ENCODE measurements around the gene SMYD3.
"Not testable (repeated sequence)": the region's sequence is repeated elsewhere in the genome, so short reads cannot be mapped to it uniquely, and the experiment has no call there.

The SMYD3 gene

DNA sequence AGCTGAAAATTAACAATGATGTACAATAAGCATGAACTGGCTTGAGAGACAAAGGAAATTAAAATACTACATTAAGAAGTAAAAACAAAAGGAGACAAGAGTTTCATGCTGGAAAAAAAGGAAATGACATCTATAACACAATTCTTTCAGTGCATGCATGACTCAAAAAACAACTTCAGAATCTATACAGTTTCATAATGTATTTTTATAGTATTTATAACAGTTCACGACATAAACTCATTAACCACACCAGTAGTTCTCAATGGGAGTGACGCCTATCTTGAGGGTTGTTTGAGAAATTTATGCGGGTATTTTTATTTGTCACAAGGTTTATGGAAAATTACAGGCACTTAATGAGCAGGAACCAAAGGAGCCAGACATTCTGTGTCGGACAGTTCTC, 168.5 kb downstream of the SMYD3 start:
- Histone ChIP-seq H3K27me3 (ENCODE audit: control insufficient read depth in 1 of 2, insufficient read depth in 2 of 2, low read length in 2 of 2) (no peaks in the 10 kb centered on the region), H3K27ac (ENCODE audit: low read depth, low read length) (no peak overlapping the region), H3K9ac (ENCODE audit: low read length) (no peak overlapping the region), H3K36me3 (ENCODE audit: insufficient read depth, low read length) (no peaks in the 10 kb centered on the region), H3K4me3 (ENCODE audit: low read depth in 1 of 2, low read length in 2 of 2) (no peak overlapping the region), H3K4me1 (ENCODE audit: insufficient read depth, low read length) (no peaks in the 10 kb centered on the region), H3K9me3 (ENCODE audit: low read length) (no peaks in the 10 kb centered on the region)

GRCh38 chr1:246338098-246338497, 169.0 kb downstream of the SMYD3 start:
- Histone ChIP-seq H3K36me3 (ENCODE audit: insufficient read depth, low read length) (no peaks in the 10 kb centered on the region), H3K4me1 (ENCODE audit: insufficient read depth, low read length) (no peaks in the 10 kb centered on the region), H3K27me3 (ENCODE audit: control insufficient read depth in 1 of 2, insufficient read depth in 2 of 2, low read length in 2 of 2) (no peaks in the 10 kb centered on the region), H3K27ac (ENCODE audit: low read depth, low read length) (no peak overlapping the region), H3K9me3 (ENCODE audit: low read length) (no peaks in the 10 kb centered on the region), H3K9ac (ENCODE audit: low read length) (no peak overlapping the region), H3K4me3 (ENCODE audit: low read depth in 1 of 2, low read length in 2 of 2) (no peak overlapping the region)

GRCh38 chr1:246335151-246335550, 171.9 kb downstream of the SMYD3 start:
- Histone ChIP-seq H3K9me3 (ENCODE audit: low read length) (no peaks in the 10 kb centered on the region), H3K4me3 (ENCODE audit: low read depth in 1 of 2, low read length in 2 of 2) (no peak overlapping the region), H3K27me3 (ENCODE audit: control insufficient read depth in 1 of 2, insufficient read depth in 2 of 2, low read length in 2 of 2) (no peaks in the 10 kb centered on the region), H3K27ac (ENCODE audit: low read depth, low read length) (no peak overlapping the region), H3K4me1 (ENCODE audit: insufficient read depth, low read length) (no peaks in the 10 kb centered on the region), H3K36me3 (ENCODE audit: insufficient read depth, low read length) (no peaks in the 10 kb centered on the region), H3K9ac (ENCODE audit: low read length) (no peak overlapping the region)

- no peaks in the 10 kb centered on the region for H3K9me3 ChIP-seq (ENCODE audit: low read length)
- H3K4me3 ChIP-seq (ENCODE audit: low read depth in 1 of 2, low read length in 2 of 2), result no peak overlapping the region
- no peaks in the 10 kb centered on the region for H3K27me3 ChIP-seq (ENCODE audit: control insufficient read depth in 1 of 2, insufficient read depth in 2 of 2, low read length in 2 of 2)
- H3K27ac ChIP-seq (ENCODE audit: low read depth, low read length), result no peak overlapping the region
- no peaks in the 10 kb centered on the region for H3K36me3 ChIP-seq (ENCODE audit: insufficient read depth, low read length)
- H3K9ac ChIP-seq (ENCODE audit: low read length), result no peak overlapping the region
- no peaks in the 10 kb centered on the region for H3K4me1 ChIP-seq (ENCODE audit: insufficient read depth, low read length)
Observed at GRCh38 chr1:246333855-246334254, 173.2 kb downstream of the SMYD3 start.

DNA sequence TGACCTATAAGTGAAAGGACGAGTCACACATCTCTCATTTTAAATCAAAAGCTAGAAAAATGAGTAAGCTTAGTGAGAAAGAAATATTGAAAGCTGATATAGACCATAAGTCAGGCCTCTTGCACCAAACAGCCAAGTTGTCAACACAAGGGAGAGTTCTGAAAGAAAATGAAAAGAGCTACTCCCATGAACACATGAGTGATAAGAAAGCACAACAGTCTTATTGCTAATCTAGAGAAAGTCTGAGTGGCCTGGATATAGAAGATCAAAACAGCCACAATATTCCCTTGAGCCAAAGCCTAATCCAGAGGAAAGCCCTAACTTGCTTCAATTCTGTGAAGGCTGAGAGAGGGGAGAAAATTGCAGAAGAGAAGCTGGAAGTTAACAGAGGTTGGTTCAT, 175.0 kb downstream of the SMYD3 start:
- Histone ChIP-seq H3K36me3 (ENCODE audit: insufficient read depth, low read length) (no peaks in the 10 kb centered on the region), H3K4me1 (ENCODE audit: insufficient read depth, low read length) (no peaks in the 10 kb centered on the region), H3K9me3 (ENCODE audit: low read length) (no peaks in the 10 kb centered on the region), H3K27me3 (ENCODE audit: control insufficient read depth in 1 of 2, insufficient read depth in 2 of 2, low read length in 2 of 2) (no peaks in the 10 kb centered on the region), H3K9ac (ENCODE audit: low read length) (no peak overlapping the region), H3K4me3 (ENCODE audit: low read depth in 1 of 2, low read length in 2 of 2) (no peak overlapping the region), H3K27ac (ENCODE audit: low read depth, low read length) (no peak overlapping the region)

- Histone ChIP-seq H3K9me3 (ENCODE audit: low read length) (no peaks in the 10 kb centered on the region), H3K27ac (ENCODE audit: low read depth, low read length) (no peak overlapping the region), H3K4me1 (ENCODE audit: insufficient read depth, low read length) (no peaks in the 10 kb centered on the region), H3K4me3 (ENCODE audit: low read depth in 1 of 2, low read length in 2 of 2) (no peak overlapping the region), H3K36me3 (ENCODE audit: insufficient read depth, low read length) (no peaks in the 10 kb centered on the region), H3K27me3 (ENCODE audit: control insufficient read depth in 1 of 2, insufficient read depth in 2 of 2, low read length in 2 of 2) (no peaks in the 10 kb centered on the region), H3K9ac (ENCODE audit: low read length) (no peak overlapping the region)
Observed at GRCh38 chr1:246329900-246330299, 177.2 kb downstream of the SMYD3 start.

GRCh38 chr1:246329292-246329691, 177.8 kb downstream of the SMYD3 start:
- not testable (repeated sequence) for H3K4me3 ChIP-seq (ENCODE audit: low read depth in 1 of 2, low read length in 2 of 2); H3K36me3 ChIP-seq (ENCODE audit: insufficient read depth, low read length); H3K4me1 ChIP-seq (ENCODE audit: insufficient read depth, low read length); H3K9me3 ChIP-seq (ENCODE audit: low read length); H3K9ac ChIP-seq (ENCODE audit: low read length); H3K27ac ChIP-seq (ENCODE audit: low read depth, low read length); H3K27me3 ChIP-seq (ENCODE audit: control insufficient read depth in 1 of 2, insufficient read depth in 2 of 2, low read length in 2 of 2)

DNA sequence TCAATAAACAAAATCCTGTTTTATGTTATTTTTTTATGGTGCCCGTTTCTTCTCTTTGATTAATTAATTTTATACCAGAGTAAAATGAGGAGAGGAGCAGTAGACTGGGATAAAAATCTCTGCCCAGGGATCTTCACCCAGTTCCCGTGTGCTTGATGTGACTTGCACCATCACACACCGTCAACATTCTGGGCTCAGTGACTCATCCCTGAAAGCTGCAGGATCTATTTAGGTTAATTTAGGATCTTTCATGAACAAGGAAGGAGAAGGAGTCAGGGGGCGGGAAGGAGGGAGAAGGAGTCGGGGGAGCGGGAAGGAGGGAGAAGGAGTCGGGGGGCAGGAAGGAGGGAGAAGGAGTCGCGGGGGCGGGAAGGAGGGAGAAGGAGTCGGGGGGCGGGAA, 182.4 kb downstream of the SMYD3 start:
- no peak overlapping the region for H3K4me3 ChIP-seq (ENCODE audit: low read depth in 1 of 2, low read length in 2 of 2)
- no peak overlapping the region for H3K9ac ChIP-seq (ENCODE audit: low read length)
- no peak overlapping the region for H3K27ac ChIP-seq (ENCODE audit: low read depth, low read length)
- H3K36me3 ChIP-seq (ENCODE audit: insufficient read depth, low read length), result no peaks in the 10 kb centered on the region
- no peaks in the 10 kb centered on the region for H3K4me1 ChIP-seq (ENCODE audit: insufficient read depth, low read length)
- H3K9me3 ChIP-seq (ENCODE audit: low read length), result no peaks in the 10 kb centered on the region
- no peaks in the 10 kb centered on the region for H3K27me3 ChIP-seq (ENCODE audit: control insufficient read depth in 1 of 2, insufficient read depth in 2 of 2, low read length in 2 of 2)

GRCh38 chr1:246324033-246324432, 183.0 kb downstream of the SMYD3 start:
- H3K27ac ChIP-seq (ENCODE audit: low read depth, low read length); H3K4me1 ChIP-seq (ENCODE audit: insufficient read depth, low read length); H3K9ac ChIP-seq (ENCODE audit: low read length); H3K9me3 ChIP-seq (ENCODE audit: low read length); H3K4me3 ChIP-seq (ENCODE audit: low read depth in 1 of 2, low read length in 2 of 2); H3K27me3 ChIP-seq (ENCODE audit: control insufficient read depth in 1 of 2, insufficient read depth in 2 of 2, low read length in 2 of 2); H3K36me3 ChIP-seq (ENCODE audit: insufficient read depth, low read length): not testable (repeated sequence)

GRCh38 chr1:246320286-246320685, 186.8 kb downstream of the SMYD3 start:
- Histone ChIP-seq H3K27ac (ENCODE audit: low read depth, low read length) (no peak overlapping the region), H3K4me1 (ENCODE audit: insufficient read depth, low read length) (no peaks in the 10 kb centered on the region), H3K9me3 (ENCODE audit: low read length) (no peaks in the 10 kb centered on the region), H3K27me3 (ENCODE audit: control insufficient read depth in 1 of 2, insufficient read depth in 2 of 2, low read length in 2 of 2) (no peaks in the 10 kb centered on the region), H3K9ac (ENCODE audit: low read length) (no peak overlapping the region), H3K36me3 (ENCODE audit: insufficient read depth, low read length) (no peaks in the 10 kb centered on the region), H3K4me3 (ENCODE audit: low read depth in 1 of 2, low read length in 2 of 2) (no peak overlapping the region)

DNA sequence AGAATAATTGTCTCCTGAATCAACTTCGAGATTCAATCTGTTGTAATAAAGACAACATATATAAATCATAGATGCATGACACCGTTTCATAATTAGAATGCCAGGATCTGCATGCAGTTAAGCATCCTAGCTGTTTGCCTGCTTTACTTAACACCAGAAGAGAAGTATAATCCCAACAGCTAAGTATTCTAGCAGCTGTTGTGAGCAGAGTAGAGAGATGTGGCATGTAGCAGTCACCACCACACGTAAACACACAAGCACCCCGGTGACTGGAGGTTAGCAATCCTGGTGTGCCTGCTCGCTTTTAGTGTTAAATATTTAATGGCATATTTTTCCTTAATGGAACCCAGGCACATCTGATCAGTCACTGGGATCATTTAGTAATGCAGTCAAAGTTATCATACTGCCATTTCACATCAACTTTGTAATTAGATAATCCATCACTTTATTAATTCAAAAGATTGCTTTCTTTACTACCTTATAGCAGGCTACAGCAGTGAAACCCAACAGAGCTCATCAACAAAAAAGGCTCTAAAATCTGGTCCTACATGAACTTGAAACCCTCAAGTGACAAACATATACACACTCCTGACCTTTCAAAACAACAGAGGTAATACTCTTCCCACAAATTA, 187.9 kb downstream of the SMYD3 start:
- H3K4me3 ChIP-seq (ENCODE audit: low read depth in 1 of 2, low read length in 2 of 2), result no peak overlapping the region
- no peak overlapping the region for H3K27ac ChIP-seq (ENCODE audit: low read depth, low read length)
- no peaks in the 10 kb centered on the region for H3K9me3 ChIP-seq (ENCODE audit: low read length)
- no peak overlapping the region for H3K9ac ChIP-seq (ENCODE audit: low read length)
- H3K4me1 ChIP-seq (ENCODE audit: insufficient read depth, low read length), result no peaks in the 10 kb centered on the region
- no peaks in the 10 kb centered on the region for H3K27me3 ChIP-seq (ENCODE audit: control insufficient read depth in 1 of 2, insufficient read depth in 2 of 2, low read length in 2 of 2)
- H3K36me3 ChIP-seq (ENCODE audit: insufficient read depth, low read length), result no peaks in the 10 kb centered on the region

GRCh38 chr1:246318622-246319021, 188.5 kb downstream of the SMYD3 start:
- H3K36me3 ChIP-seq (ENCODE audit: insufficient read depth, low read length), result no peaks in the 10 kb centered on the region
- H3K9me3 ChIP-seq (ENCODE audit: low read length), result no peaks in the 10 kb centered on the region
- H3K27ac ChIP-seq (ENCODE audit: low read depth, low read length), result no peak overlapping the region
- H3K4me3 ChIP-seq (ENCODE audit: low read depth in 1 of 2, low read length in 2 of 2), result no peak overlapping the region
- no peaks in the 10 kb centered on the region for H3K27me3 ChIP-seq (ENCODE audit: control insufficient read depth in 1 of 2, insufficient read depth in 2 of 2, low read length in 2 of 2)
- no peak overlapping the region for H3K9ac ChIP-seq (ENCODE audit: low read length)
- H3K4me1 ChIP-seq (ENCODE audit: insufficient read depth, low read length), result no peaks in the 10 kb centered on the region
